GM12892 (cell line): ENCODE results near the gene DCLK2.

Experiments
- POLR2A ChIP-seq: IDR thresholded peaks from 2 replicates; pipeline ENCODE4 v1.6.1; 2011; ENCODE audit warnings: low read depth, low read length, control low read depth
- POLR2AphosphoS5 ChIP-seq: IDR thresholded peaks from 2 replicates; pipeline ENCODE4 v1.6.1; 2011; ENCODE audit warnings: low read depth, low read length, control low read depth
- TAF1 ChIP-seq: IDR thresholded peaks from 2 replicates; pipeline ENCODE4 v1.6.1; 2011; ENCODE audit warnings: low read depth, mild to moderate bottlenecking, control low read depth, low read length, borderline replicate concordance

- TF ChIP-seq TAF1 (no peak), POLR2A (no peak), POLR2AphosphoS5 (no peak)
Observed at GRCh38 chr4:150142831-150143230, 64.6 kb downstream of the DCLK2 start.
